ENCODE results near the gene HMGN2.

HMGN2 gene

DNA sequence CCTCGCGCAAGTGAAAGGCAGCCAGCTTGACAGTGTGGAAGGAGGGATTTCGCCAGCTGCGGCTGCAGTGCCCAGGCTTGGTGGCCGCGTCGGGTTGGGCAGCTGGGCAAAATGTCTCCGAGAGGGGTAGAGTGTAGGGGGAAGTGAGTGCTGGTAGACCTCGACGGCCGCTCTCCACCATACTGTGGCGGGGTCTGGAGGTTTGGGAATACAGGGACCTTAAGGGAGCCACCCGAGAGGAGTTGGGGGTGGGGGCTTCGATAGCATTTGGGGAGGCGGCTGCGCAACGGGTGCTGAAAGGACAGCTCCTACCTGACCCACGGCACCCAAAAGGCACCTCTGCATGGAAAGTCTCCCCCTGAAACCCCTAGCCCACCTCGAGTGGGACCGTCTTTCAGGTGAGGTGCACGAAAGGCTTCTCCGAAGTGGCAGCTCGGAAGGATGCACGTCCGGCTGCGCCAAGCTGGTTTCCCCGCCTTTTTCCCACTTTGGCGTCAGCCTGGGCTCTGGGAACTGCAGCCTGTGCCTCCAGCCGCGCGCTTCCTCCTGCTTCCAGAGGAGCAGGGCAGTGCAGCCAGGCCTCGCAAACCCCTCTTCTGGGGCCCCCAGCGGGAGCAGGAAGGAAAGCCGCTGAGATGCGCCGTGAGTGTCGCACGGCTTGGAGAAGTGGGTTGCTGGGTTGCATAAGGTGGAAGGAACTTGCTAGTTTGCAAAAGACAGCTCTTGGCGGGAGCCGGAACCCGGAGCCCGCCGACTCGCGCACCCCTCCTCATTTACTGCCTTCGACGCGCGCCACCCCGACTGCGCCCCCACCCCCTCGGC is 531 bp upstream of the HMGN2 start:
- peaks cover 48% of the 10 kb centered on the region for H3K36me3 ChIP-seq (replicated peaks)
- in situ Hi-C loops (cut with HindIII; ENCODE audit: low pct_ligation_motif_present, low sequenced_read_pairs), result no loop called here
- TF ChIP-seq, protein P1, sequence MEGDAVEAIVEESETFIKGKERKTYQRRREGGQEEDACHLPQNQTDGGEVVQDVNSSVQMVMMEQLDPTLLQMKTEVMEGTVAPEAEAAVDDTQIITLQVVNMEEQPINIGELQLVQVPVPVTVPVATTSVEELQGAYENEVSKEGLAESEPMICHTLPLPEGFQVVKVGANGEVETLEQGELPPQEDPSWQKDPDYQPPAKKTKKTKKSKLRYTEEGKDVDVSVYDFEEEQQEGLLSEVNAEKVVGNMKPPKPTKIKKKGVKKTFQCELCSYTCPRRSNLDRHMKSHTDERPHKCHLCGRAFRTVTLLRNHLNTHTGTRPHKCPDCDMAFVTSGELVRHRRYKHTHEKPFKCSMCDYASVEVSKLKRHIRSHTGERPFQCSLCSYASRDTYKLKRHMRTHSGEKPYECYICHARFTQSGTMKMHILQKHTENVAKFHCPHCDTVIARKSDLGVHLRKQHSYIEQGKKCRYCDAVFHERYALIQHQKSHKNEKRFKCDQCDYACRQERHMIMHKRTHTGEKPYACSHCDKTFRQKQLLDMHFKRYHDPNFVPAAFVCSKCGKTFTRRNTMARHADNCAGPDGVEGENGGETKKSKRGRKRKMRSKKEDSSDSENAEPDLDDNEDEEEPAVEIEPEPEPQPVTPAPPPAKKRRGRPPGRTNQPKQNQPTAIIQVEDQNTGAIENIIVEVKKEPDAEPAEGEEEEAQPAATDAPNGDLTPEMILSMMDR (IDR thresholded peaks at IDR 0.05; ENCODE audit: low read depth, low read length, missing control alignments), result no peak

DNA sequence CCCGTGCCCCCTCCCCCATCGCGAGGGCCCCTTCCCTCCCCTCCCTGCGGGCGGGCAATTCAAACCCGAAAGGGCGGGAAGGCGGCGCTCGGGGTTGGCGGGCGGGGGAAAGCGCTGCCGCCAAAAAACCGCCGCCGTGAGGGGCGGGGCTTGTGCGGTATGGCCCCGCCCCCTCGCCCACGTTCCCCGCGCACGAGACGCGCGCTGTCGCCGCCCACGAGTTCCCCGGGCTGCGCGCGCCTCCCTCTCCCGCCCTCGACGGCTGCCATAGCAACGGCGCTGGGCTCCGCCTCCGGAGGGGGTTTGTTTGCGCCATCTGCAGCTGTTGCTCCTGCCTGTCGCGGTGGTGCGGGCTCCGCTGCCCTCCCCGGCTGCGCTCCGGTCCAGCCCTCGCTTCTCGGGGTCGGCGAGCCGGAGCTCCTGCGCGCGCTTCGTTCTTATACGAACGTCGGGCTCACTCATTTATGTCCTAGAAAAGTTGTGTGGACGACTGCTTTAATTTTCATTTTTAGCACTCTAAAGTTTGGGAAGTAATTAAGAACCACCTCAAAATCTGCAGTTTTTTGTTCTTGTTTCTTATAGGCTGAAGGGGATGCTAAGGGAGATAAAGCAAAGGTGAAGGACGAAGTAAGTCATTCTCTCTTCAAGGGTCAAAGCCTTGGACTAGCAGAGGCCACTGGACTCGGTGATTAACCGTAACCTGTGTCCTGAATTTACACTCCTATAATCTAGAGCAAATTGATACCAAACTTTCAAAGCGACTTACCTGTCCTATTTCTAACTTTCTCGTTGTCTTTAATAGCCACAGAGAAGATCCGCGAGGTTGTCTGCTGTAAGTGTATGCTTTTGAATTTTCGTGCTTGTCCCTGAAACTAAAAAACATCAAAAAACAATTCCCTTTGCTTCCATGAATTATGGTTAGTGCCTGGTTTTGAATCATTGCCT is 933 bp downstream of the HMGN2 start:
- in situ Hi-C loops (cut with HindIII; ENCODE audit: low pct_ligation_motif_present, low sequenced_read_pairs), result no loop called here
- H3K27ac ChIP-seq, result peak overlapping the region; percentile 98
- DNase-seq, result peak; percentile 88

More for the DNA sequence above, 531 bp upstream of the HMGN2 start:
- Histone ChIP-seq H3K4me3 (ENCODE audit: low read depth, low read length) (peak overlapping the region; percentile 74), H3K27me3 (replicated peaks) (no peaks in the 10 kb centered on the region), H3K27ac (no peak overlapping the region)
- DNase-seq, result peak; percentile 53

DNA sequence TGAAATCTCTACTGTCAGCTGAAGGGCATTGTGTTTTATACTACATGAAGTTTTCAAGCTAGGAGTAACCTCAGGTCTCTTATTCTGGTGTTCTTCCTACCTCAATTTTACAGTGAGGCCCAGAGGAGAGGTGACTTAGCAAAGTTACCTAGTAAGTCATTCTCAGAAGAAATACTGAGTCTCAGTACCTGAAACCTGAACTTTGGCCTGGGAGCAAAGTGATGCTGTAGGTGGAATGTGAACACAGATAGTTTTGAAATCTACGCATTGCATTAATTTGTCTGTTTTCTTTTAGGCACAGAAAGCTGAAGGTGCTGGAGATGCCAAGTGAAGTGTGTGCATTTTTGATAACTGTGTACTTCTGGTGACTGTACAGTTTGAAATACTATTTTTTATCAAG is 2.6 kb downstream of the HMGN2 start:
- peaks cover 32% of the 10 kb centered on the region for H3K36me3 ChIP-seq (replicated peaks)
- H3K4me3 ChIP-seq (ENCODE audit: low read depth, low read length), result no peak overlapping the region
- H3K27me3 ChIP-seq (replicated peaks), result no peaks in the 10 kb centered on the region
- no peak overlapping the region for H3K27ac ChIP-seq
- in situ Hi-C loops (cut with HindIII; ENCODE audit: low pct_ligation_motif_present, low sequenced_read_pairs), result no loop called here
- DNase-seq, result no peak
- TF ChIP-seq, protein P1 (IDR thresholded peaks at IDR 0.05; ENCODE audit: low read depth, low read length, missing control alignments), result no peak

More for the DNA sequence above, 933 bp downstream of the HMGN2 start:
- no peaks in the 10 kb centered on the region for H3K27me3 ChIP-seq (replicated peaks)
- peak overlapping the region; percentile 74 for H3K4me3 ChIP-seq (ENCODE audit: low read depth, low read length)
- TF ChIP-seq, protein P1 (IDR thresholded peaks at IDR 0.05; ENCODE audit: low read depth, low read length, missing control alignments), result no peak
- peaks cover 41% of the 10 kb centered on the region for H3K36me3 ChIP-seq (replicated peaks)

DNA sequence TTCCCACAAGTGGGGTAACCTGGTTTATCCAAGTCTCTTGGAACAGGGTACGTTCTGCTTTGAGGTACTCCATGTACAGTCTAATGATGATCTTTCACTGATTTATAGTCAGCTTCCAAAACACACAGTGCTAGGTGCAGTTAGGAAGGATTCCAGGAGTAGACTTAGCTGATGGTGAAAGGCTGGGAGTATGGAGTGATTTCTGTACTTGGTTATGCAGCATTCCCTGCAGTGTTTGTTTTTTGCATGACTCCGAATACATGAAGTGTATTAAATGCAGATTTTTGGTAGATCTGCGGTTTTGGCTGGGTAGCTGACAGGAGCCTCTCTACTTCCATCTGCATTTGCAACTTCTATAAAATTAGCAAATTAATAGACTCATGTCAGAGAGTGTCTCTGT is 3.7 kb downstream of the HMGN2 start:
- Histone ChIP-seq H3K4me3 (ENCODE audit: low read depth, low read length) (no peak overlapping the region), H3K27ac (no peak overlapping the region), H3K27me3 (replicated peaks) (no peaks in the 10 kb centered on the region), H3K36me3 (replicated peaks) (peaks cover 30% of the 10 kb centered on the region)
- TF ChIP-seq, protein P1 (IDR thresholded peaks at IDR 0.05; ENCODE audit: low read depth, low read length, missing control alignments), result no peak
- in situ Hi-C loops (cut with HindIII; ENCODE audit: low pct_ligation_motif_present, low sequenced_read_pairs), result no loop called here
- no peak for DNase-seq

DNA sequence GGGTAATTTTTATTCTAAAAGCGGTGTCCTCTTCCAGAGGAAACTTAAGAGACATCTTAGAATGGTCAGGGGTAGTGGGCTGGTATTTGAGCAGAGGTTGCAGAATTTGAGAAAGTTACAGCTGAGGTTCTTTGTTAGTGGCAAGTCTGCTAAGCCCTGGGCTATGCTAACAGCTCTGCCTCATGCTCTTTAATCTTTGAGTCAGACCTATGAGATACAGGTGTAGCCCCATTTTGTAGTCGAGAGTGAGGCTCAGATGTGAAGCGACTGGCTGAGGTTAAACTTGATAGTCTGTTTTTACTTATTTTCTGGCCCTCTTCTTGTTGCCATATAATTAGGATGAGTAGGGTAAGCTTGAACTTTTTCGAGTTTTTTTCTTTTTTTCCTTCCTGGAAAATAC is 4.7 kb downstream of the HMGN2 start:
- Histone ChIP-seq H3K36me3 (replicated peaks) (peaks cover 30% of the 10 kb centered on the region), H3K27me3 (replicated peaks) (no peaks in the 10 kb centered on the region), H3K27ac (no peak overlapping the region), H3K4me3 (ENCODE audit: low read depth, low read length) (no peak overlapping the region)
- TF ChIP-seq, protein P1 (IDR thresholded peaks at IDR 0.05; ENCODE audit: low read depth, low read length, missing control alignments), result no peak
- DNase-seq, result no peak
- in situ Hi-C loops (cut with HindIII; ENCODE audit: low pct_ligation_motif_present, low sequenced_read_pairs), result no loop called here

All from brain microvascular endothelial cell (primary cell).